Measurements from ENCODE around the gene FADS2.

The FADS2 gene

GRCh38 chr11:61838501-61838900 is 10.4 kb downstream of the FADS2 start:
- TF ChIP-seq CTCF (IDR thresholded peaks at IDR 0.05), result no peak
- no peak for DNase-seq
- H3K36me3 Mint-ChIP-seq (ENCODE audit: low read depth), result peaks cover 78% of the 10 kb centered on the region
- H3K9me3 Mint-ChIP-seq, result no peaks in the 10 kb centered on the region
- peaks cover 29% of the 10 kb centered on the region for H3K4me1 Mint-ChIP-seq
- H3K27me3 Mint-ChIP-seq (ENCODE audit: low read depth, poor library complexity), result no peaks in the 10 kb centered on the region
- H3K27ac Mint-ChIP-seq, result peak overlapping the region; percentile 50
- no peak overlapping the region for H3K4me3 Mint-ChIP-seq

GRCh38 chr11:61838921-61839320 is 10.8 kb downstream of the FADS2 start:
- no peaks in the 10 kb centered on the region for H3K9me3 Mint-ChIP-seq
- no peak for DNase-seq
- no peak for TF ChIP-seq CTCF (IDR thresholded peaks at IDR 0.05)
- H3K27ac Mint-ChIP-seq, result peak overlapping the region; percentile 50
- H3K4me1 Mint-ChIP-seq, result peaks cover 25% of the 10 kb centered on the region
- H3K36me3 Mint-ChIP-seq (ENCODE audit: low read depth), result peaks cover 78% of the 10 kb centered on the region
- no peaks in the 10 kb centered on the region for H3K27me3 Mint-ChIP-seq (ENCODE audit: low read depth, poor library complexity)
- no peak overlapping the region for H3K4me3 Mint-ChIP-seq

GRCh38 chr11:61839742-61840141 is 11.6 kb downstream of the FADS2 start:
- H3K27me3 Mint-ChIP-seq (ENCODE audit: low read depth, poor library complexity), result no peaks in the 10 kb centered on the region
- H3K36me3 Mint-ChIP-seq (ENCODE audit: low read depth), result peaks cover 79% of the 10 kb centered on the region
- H3K4me1 Mint-ChIP-seq, result peaks cover 17% of the 10 kb centered on the region
- no peaks in the 10 kb centered on the region for H3K9me3 Mint-ChIP-seq
- no peak overlapping the region for H3K4me3 Mint-ChIP-seq
- TF ChIP-seq CTCF (IDR thresholded peaks at IDR 0.05), result no peak
- no peak overlapping the region for H3K27ac Mint-ChIP-seq
- no peak for DNase-seq

- Mint-ChIP-seq H3K36me3 (ENCODE audit: low read depth) (peaks cover 80% of the 10 kb centered on the region), H3K4me1 (peaks cover 15% of the 10 kb centered on the region), H3K27ac (peak overlapping the region; percentile 36), H3K27me3 (ENCODE audit: low read depth, poor library complexity) (no peaks in the 10 kb centered on the region), H3K9me3 (no peaks in the 10 kb centered on the region), H3K4me3 (no peak overlapping the region)
- no peak for TF ChIP-seq CTCF (IDR thresholded peaks at IDR 0.05)
- DNase-seq, result no peak
These were observed 12.3 kb downstream of the FADS2 start for GRCh38 chr11:61840371-61840770.

GRCh38 chr11:61841636-61842527 is 13.8 kb downstream of the FADS2 start:
- Mint-ChIP-seq H3K4me1 (peaks cover 16% of the 10 kb centered on the region), H3K4me3 (no peak overlapping the region), H3K36me3 (ENCODE audit: low read depth) (peaks cover 83% of the 10 kb centered on the region), H3K9me3 (no peaks in the 10 kb centered on the region), H3K27ac (no peak overlapping the region), H3K27me3 (ENCODE audit: low read depth, poor library complexity) (no peaks in the 10 kb centered on the region)
- DNase-seq, result no peak
- TF ChIP-seq CTCF (IDR thresholded peaks at IDR 0.05), result no peak

DNA sequence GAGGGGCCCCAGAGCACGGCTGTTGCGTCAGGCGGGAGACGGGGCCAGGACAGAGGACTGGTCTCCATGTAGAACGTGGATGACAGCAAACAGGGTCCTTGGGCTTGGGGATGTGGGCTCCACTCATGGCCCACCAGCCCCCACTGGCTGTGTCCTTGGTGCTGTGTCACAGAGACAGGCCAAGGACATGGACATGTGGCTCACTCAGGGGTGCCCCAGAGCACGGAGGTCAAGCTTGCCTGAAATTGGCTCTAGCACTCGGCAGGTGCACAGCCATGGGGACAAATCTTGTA is 14.4 kb downstream of the FADS2 start:
- H3K27ac Mint-ChIP-seq, result no peak overlapping the region
- no peak for TF ChIP-seq CTCF (IDR thresholded peaks at IDR 0.05)
- peaks cover 16% of the 10 kb centered on the region for H3K4me1 Mint-ChIP-seq
- peaks cover 89% of the 10 kb centered on the region for H3K36me3 Mint-ChIP-seq (ENCODE audit: low read depth)
- no peak overlapping the region for H3K4me3 Mint-ChIP-seq
- no peaks in the 10 kb centered on the region for H3K27me3 Mint-ChIP-seq (ENCODE audit: low read depth, poor library complexity)
- no peaks in the 10 kb centered on the region for H3K9me3 Mint-ChIP-seq
- DNase-seq, result no peak
